Fibroblast of peridontal ligament (primary cell): ENCODE measurements around the gene TPSG1.
"Not testable (repeated sequence)": the region's sequence is repeated elsewhere in the genome, so short reads cannot be mapped to it uniquely, and the experiment has no call there.

ENCODE experiments used
- DNase-seq: peaks from one replicate; pipeline ENCODE4 v3.0.0-alpha.2; 2010; ENCODE audit errors: extremely low read depth

The TPSG1 gene

GRCh38 chr16:1230471-1231212 lies 5.6 kb upstream of the TPSG1 start:
- DNase-seq: not testable (repeated sequence)

- not testable (repeated sequence) for DNase-seq
These were observed 5.0 kb upstream of the TPSG1 start, which contains the start of gene TPSB2 for GRCh38 chr16:1230084-1230470. TPSB2 (minus strand) TSS chr16:1230184; CDS start chr16:1229951, 233 bp downstream.

GRCh38 chr16:1229476-1229875 lies 4.4 kb upstream of the TPSG1 start:
- DNase-seq: not testable (repeated sequence)

GRCh38 chr16:1228227-1228626 lies 3.2 kb upstream of the TPSG1 start:
- DNase-seq: not testable (repeated sequence)

- not testable (repeated sequence) for DNase-seq
These were observed 1.6 kb upstream of the TPSG1 start for GRCh38 chr16:1226692-1227091.

GRCh38 chr16:1225728-1226311 lies 752 bp upstream of the TPSG1 start:
- not testable (repeated sequence) for DNase-seq

- DNase-seq: no peak
These were observed 510 bp downstream of the TPSG1 start for GRCh38 chr16:1224558-1224957.

- DNase-seq: no peak
These were observed 1.5 kb downstream of the TPSG1 start for GRCh38 chr16:1223355-1224214.

GRCh38 chr16:1222553-1223354 lies 2.3 kb downstream of the TPSG1 start:
- DNase-seq: no peak

- DNase-seq: no peak
These were observed 3.2 kb downstream of the TPSG1 start for GRCh38 chr16:1221628-1222552.

GRCh38 chr16:1220841-1221627 lies 4.0 kb downstream of the TPSG1 start:
- no peak for DNase-seq

- no peak for DNase-seq
These were observed 4.9 kb downstream of the TPSG1 start for GRCh38 chr16:1220098-1220728.

GRCh38 chr16:1218930-1219611 lies 6.0 kb downstream of the TPSG1 start:
- DNase-seq: no peak

- DNase-seq: no peak
These were observed 6.8 kb downstream of the TPSG1 start for GRCh38 chr16:1218061-1218929.

- DNase-seq: no peak
These were observed 7.5 kb downstream of the TPSG1 start for GRCh38 chr16:1217526-1217925.

- no peak for DNase-seq
These were observed 8.2 kb downstream of the TPSG1 start for GRCh38 chr16:1216681-1217400.

- DNase-seq: no peak
These were observed 8.8 kb downstream of the TPSG1 start for GRCh38 chr16:1216296-1216619.
